ENCODE results near the gene TLE1.
"Not testable (repeated sequence)": the region's sequence is repeated elsewhere in the genome, so short reads cannot be mapped to it uniquely, and the experiment has no call there.

TLE1 gene

GRCh38 chr9:81644513-81644912 lies 44.8 kb downstream of the TLE1 start:
- H3K4me3 ChIP-seq (ENCODE audit: low read length); H3K9me3 ChIP-seq (ENCODE audit: control insufficient read depth, low read length); H3K4me1 ChIP-seq (ENCODE audit: control insufficient read depth, insufficient read depth, low read length); H3K36me3 ChIP-seq (ENCODE audit: control insufficient read depth, insufficient read depth, low read length); H3K27me3 ChIP-seq (ENCODE audit: control insufficient read depth, insufficient read depth, low read length); H3K9ac ChIP-seq (ENCODE audit: low read length): not testable (repeated sequence)

DNA sequence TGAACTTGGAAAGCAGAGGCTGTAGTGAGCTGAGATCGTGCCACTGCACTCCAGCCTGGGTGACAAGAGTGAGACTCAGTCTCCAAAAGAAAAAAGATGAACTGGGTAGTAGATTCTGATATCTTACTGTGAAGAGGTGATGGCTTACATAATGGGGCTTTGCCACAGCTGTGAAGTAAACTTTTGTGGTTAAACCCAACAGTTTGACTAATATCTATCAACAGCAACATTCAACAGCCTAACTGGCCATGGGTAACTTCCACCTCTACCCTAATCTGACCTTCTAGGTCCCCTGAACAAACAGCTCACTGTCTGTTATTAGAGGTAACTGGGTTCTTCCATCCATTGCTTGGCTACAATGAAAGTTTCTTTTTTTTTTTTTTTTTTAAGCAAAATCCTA lies 52.1 kb downstream of the TLE1 start:
- H3K9ac ChIP-seq (ENCODE audit: low read length): no peak overlapping the region
- H3K27me3 ChIP-seq (ENCODE audit: control insufficient read depth, insufficient read depth, low read length): no peaks in the 10 kb centered on the region
- no peaks in the 10 kb centered on the region for H3K9me3 ChIP-seq (ENCODE audit: control insufficient read depth, low read length)
- no peaks in the 10 kb centered on the region for H3K4me1 ChIP-seq (ENCODE audit: control insufficient read depth, insufficient read depth, low read length)
- H3K4me3 ChIP-seq (ENCODE audit: low read length): no peak overlapping the region
- H3K36me3 ChIP-seq (ENCODE audit: control insufficient read depth, insufficient read depth, low read length): no peaks in the 10 kb centered on the region

GRCh38 chr9:81636255-81636599 lies 53.1 kb downstream of the TLE1 start:
- no peaks in the 10 kb centered on the region for H3K4me1 ChIP-seq (ENCODE audit: control insufficient read depth, insufficient read depth, low read length)
- no peak overlapping the region for H3K4me3 ChIP-seq (ENCODE audit: low read length)

GRCh38 chr9:81635521-81636254 lies 53.7 kb downstream of the TLE1 start:
- Histone ChIP-seq H3K36me3 (ENCODE audit: control insufficient read depth, insufficient read depth, low read length) (no peaks in the 10 kb centered on the region), H3K9me3 (ENCODE audit: control insufficient read depth, low read length) (no peaks in the 10 kb centered on the region), H3K9ac (ENCODE audit: low read length) (no peak overlapping the region), H3K4me1 (ENCODE audit: control insufficient read depth, insufficient read depth, low read length) (no peaks in the 10 kb centered on the region), H3K27me3 (ENCODE audit: control insufficient read depth, insufficient read depth, low read length) (no peaks in the 10 kb centered on the region), H3K4me3 (ENCODE audit: low read length) (no peak overlapping the region)

More at GRCh38 chr9:81636255-81636599, 53.1 kb downstream of the TLE1 start:
- Histone ChIP-seq H3K9ac (ENCODE audit: low read length) (no peak overlapping the region), H3K27me3 (ENCODE audit: control insufficient read depth, insufficient read depth, low read length) (no peaks in the 10 kb centered on the region), H3K9me3 (ENCODE audit: control insufficient read depth, low read length) (no peaks in the 10 kb centered on the region), H3K36me3 (ENCODE audit: control insufficient read depth, insufficient read depth, low read length) (no peaks in the 10 kb centered on the region)

- Histone ChIP-seq H3K36me3 (ENCODE audit: control insufficient read depth, insufficient read depth, low read length) (no peaks in the 10 kb centered on the region), H3K9ac (ENCODE audit: low read length) (no peak overlapping the region)
These were observed 54.3 kb downstream of the TLE1 start for GRCh38 chr9:81634915-81635516.

DNA sequence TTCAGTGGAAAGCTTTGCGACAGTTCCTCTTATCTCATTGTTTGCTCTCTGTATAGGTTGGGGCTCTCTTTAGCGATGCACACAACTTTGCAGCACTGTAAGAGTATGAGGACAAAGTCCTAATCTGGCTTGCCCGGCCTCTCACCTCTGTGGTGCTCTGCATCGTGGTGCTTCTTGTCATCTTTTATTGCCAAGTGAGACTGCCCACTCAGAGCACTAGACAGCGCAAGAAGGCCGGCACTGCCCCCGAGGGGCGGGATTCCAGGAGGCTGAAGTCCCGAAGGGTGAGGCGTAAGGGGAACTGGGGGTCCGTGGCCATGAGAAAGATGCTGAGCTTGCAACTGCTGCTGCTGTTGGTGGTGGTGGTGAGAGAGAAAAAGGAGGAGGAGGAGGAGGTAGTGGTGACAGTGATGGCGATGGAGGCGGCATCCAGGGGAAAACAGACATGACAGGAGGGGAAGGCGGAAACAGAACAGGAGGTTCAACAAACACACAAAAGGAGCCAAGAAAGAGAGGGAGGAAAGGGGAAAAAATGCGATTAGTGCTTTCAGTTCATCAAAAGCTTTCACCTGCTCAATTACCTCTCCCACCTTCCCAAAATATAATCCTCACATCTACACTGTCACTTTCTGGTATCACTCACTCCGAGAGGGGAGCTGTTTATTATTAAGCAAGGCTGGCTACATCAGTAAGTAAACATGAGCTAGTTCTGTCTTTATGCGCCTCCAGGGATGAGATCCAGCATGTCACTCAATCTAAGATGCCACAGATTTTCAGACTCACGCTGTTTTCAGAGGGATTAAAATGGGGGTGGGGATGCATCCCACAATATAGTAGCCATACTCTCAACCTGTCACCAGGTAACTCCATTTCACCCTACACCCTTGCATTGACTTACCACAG lies 55.1 kb downstream of the TLE1 start:
- Histone ChIP-seq H3K27me3 (ENCODE audit: control insufficient read depth, insufficient read depth, low read length) (no peaks in the 10 kb centered on the region), H3K9ac (ENCODE audit: low read length) (no peak overlapping the region), H3K4me3 (ENCODE audit: low read length) (no peak overlapping the region), H3K36me3 (ENCODE audit: control insufficient read depth, insufficient read depth, low read length) (no peaks in the 10 kb centered on the region), H3K9me3 (ENCODE audit: control insufficient read depth, low read length) (no peaks in the 10 kb centered on the region), H3K4me1 (ENCODE audit: control insufficient read depth, insufficient read depth, low read length) (peaks cover 7% of the 10 kb centered on the region)

More at GRCh38 chr9:81634915-81635516, 54.3 kb downstream of the TLE1 start:
- peaks cover under 1% of the 10 kb centered on the region for H3K4me1 ChIP-seq (ENCODE audit: control insufficient read depth, insufficient read depth, low read length)
- H3K9me3 ChIP-seq (ENCODE audit: control insufficient read depth, low read length): no peaks in the 10 kb centered on the region
- H3K27me3 ChIP-seq (ENCODE audit: control insufficient read depth, insufficient read depth, low read length): no peaks in the 10 kb centered on the region
- no peak overlapping the region for H3K4me3 ChIP-seq (ENCODE audit: low read length)

DNA sequence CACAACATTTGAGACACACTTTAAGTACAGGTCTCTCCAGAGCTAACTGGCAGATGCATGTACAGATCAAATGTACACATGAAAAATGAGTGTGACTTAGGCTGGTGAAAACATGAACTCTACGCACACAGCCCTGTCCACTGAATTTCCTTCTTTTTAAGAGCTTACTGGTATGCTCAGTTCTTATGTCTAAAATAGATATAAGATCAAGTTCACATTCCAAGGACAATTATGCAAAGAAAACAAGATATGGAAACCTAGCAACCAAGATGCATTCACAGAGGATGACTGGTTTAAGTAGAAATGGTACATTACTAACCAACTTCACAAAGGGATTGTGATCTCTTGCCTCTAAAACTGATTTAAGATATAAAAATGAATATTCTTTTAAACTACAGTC lies 56.7 kb downstream of the TLE1 start:
- H3K4me3 ChIP-seq (ENCODE audit: low read length): no peak overlapping the region

GRCh38 chr9:81631218-81631745 lies 58.1 kb downstream of the TLE1 start:
- H3K4me3 ChIP-seq (ENCODE audit: low read length): no peak overlapping the region
- H3K4me1 ChIP-seq (ENCODE audit: control insufficient read depth, insufficient read depth, low read length): peaks cover 7% of the 10 kb centered on the region
- no peaks in the 10 kb centered on the region for H3K9me3 ChIP-seq (ENCODE audit: control insufficient read depth, low read length)
- no peak overlapping the region for H3K9ac ChIP-seq (ENCODE audit: low read length)
- no peaks in the 10 kb centered on the region for H3K36me3 ChIP-seq (ENCODE audit: control insufficient read depth, insufficient read depth, low read length)
- H3K27me3 ChIP-seq (ENCODE audit: control insufficient read depth, insufficient read depth, low read length): no peaks in the 10 kb centered on the region

More for the DNA sequence above, 56.7 kb downstream of the TLE1 start:
- Histone ChIP-seq H3K9me3 (ENCODE audit: control insufficient read depth, low read length) (no peaks in the 10 kb centered on the region), H3K9ac (ENCODE audit: low read length) (no peak overlapping the region), H3K27me3 (ENCODE audit: control insufficient read depth, insufficient read depth, low read length) (no peaks in the 10 kb centered on the region), H3K36me3 (ENCODE audit: control insufficient read depth, insufficient read depth, low read length) (no peaks in the 10 kb centered on the region), H3K4me1 (ENCODE audit: control insufficient read depth, insufficient read depth, low read length) (peaks cover 7% of the 10 kb centered on the region)

- Histone ChIP-seq H3K4me3 (ENCODE audit: low read length) (no peak overlapping the region), H3K9ac (ENCODE audit: low read length) (no peak overlapping the region), H3K9me3 (ENCODE audit: control insufficient read depth, low read length) (no peaks in the 10 kb centered on the region), H3K4me1 (ENCODE audit: control insufficient read depth, insufficient read depth, low read length) (peaks cover 7% of the 10 kb centered on the region), H3K36me3 (ENCODE audit: control insufficient read depth, insufficient read depth, low read length) (no peaks in the 10 kb centered on the region), H3K27me3 (ENCODE audit: control insufficient read depth, insufficient read depth, low read length) (no peaks in the 10 kb centered on the region)
These were observed 59.9 kb downstream of the TLE1 start for GRCh38 chr9:81629440-81629839.

- no peak overlapping the region for H3K4me3 ChIP-seq (ENCODE audit: low read length)
- peaks cover 7% of the 10 kb centered on the region for H3K4me1 ChIP-seq (ENCODE audit: control insufficient read depth, insufficient read depth, low read length)
- no peaks in the 10 kb centered on the region for H3K27me3 ChIP-seq (ENCODE audit: control insufficient read depth, insufficient read depth, low read length)
- no peak overlapping the region for H3K9ac ChIP-seq (ENCODE audit: low read length)
- no peaks in the 10 kb centered on the region for H3K36me3 ChIP-seq (ENCODE audit: control insufficient read depth, insufficient read depth, low read length)
- H3K9me3 ChIP-seq (ENCODE audit: control insufficient read depth, low read length): no peaks in the 10 kb centered on the region
These were observed 60.5 kb downstream of the TLE1 start for GRCh38 chr9:81628897-81629296.

- no peaks in the 10 kb centered on the region for H3K27me3 ChIP-seq (ENCODE audit: control insufficient read depth, insufficient read depth, low read length)
- no peak overlapping the region for H3K9ac ChIP-seq (ENCODE audit: low read length)
These were observed 61.9 kb downstream of the TLE1 start for GRCh38 chr9:81627481-81627880.

DNA sequence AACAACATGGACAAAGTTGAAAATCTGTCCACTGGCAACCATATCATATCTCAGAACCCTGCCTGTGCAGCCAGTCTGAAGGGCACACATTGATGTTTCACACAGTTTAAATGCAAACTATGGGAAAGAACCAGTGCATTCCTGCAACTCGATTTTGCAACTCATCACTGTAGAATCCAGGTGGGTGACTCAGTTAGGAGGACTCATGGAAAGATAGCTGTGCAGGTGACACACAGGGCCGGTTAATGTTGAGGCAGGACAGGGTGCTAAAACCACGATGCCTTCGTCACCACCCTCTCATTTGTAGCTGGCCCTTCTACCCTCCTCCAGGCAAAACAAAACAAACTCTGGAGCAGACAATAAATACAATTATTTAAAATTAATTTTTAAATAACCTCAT lies 62.8 kb downstream of the TLE1 start:
- no peaks in the 10 kb centered on the region for H3K9me3 ChIP-seq (ENCODE audit: control insufficient read depth, low read length)
- peaks cover 7% of the 10 kb centered on the region for H3K4me1 ChIP-seq (ENCODE audit: control insufficient read depth, insufficient read depth, low read length)
- no peak overlapping the region for H3K9ac ChIP-seq (ENCODE audit: low read length)
- H3K36me3 ChIP-seq (ENCODE audit: control insufficient read depth, insufficient read depth, low read length): no peaks in the 10 kb centered on the region
- no peak overlapping the region for H3K4me3 ChIP-seq (ENCODE audit: low read length)
- H3K27me3 ChIP-seq (ENCODE audit: control insufficient read depth, insufficient read depth, low read length): no peaks in the 10 kb centered on the region

More at GRCh38 chr9:81627481-81627880, 61.9 kb downstream of the TLE1 start:
- Histone ChIP-seq H3K9me3 (ENCODE audit: control insufficient read depth, low read length) (no peaks in the 10 kb centered on the region), H3K4me1 (ENCODE audit: control insufficient read depth, insufficient read depth, low read length) (peaks cover 7% of the 10 kb centered on the region), H3K4me3 (ENCODE audit: low read length) (no peak overlapping the region), H3K36me3 (ENCODE audit: control insufficient read depth, insufficient read depth, low read length) (no peaks in the 10 kb centered on the region)
